Measurements from ENCODE around the gene EIF4H. TPM values are rescaled to one million over a fixed set of nuclear protein-coding genes. Genes with fewer than 3 reads are reported as not detected.

The EIF4H gene
- total RNA-seq, 2 donors from 2014 or later = 175 to 203 TPM

DNA sequence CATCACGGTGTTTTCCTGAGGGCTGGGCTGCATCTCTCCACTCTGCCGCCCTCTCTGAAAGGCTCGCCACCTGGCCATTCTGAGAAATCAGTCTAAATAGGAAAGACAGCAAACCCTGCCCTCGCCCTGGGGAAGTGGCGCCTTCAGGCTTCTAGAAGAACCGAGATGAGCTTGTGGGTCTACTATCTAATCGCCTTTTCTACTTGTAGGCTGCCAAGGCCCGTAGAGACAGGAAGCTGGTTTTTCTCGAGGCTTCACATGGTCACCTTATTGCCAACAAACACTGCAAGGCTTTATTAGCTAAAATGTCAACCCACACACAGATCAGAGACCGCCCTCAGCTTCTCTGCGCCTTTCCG, 57.1 kb downstream of the EIF4H start:
- peaks cover 32% of the 10 kb centered on the region for H3K36me3 ChIP-seq
- H3K4me1 ChIP-seq = no peaks in the 10 kb centered on the region
- no peaks in the 10 kb centered on the region for H3K9me3 ChIP-seq

DNA sequence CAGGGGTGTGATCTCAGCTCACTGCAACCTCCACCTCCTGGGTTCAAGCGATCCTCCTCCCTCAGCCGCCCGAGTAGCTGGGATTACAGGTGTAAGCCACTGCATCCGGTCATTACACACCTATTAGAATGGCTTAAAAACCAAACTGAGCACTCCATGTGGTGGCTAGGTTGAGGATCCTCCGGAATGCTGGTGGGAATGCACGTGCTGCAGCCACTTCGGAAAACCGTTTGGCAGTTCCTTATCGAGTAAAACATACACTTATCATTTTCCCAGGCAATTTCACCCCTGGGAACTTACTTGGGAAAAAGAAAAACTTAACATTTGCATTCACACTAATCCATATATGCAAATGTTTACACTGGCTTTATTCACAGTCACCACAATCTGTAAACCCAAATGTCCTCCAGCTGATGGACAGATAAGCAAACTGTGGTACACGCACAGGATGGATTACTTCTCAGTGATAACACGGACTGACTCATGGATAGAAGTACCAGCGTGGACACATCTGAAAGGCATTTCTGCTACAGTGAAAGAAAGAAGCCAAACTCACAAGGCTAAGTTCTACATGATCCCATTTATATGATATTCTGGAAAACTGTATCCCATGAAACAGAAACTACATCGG, 59.6 kb downstream of the EIF4H start:
- no peak for DNase-seq (ENCODE audit: low spot score)
- Histone ChIP-seq H3K36me3 (peaks cover 53% of the 10 kb centered on the region), H3K4me3 (no peak overlapping the region), H3K4me1 (no peaks in the 10 kb centered on the region), H3K27me3 (no peaks in the 10 kb centered on the region), H3K27ac (no peak overlapping the region), H3K9me3 (no peaks in the 10 kb centered on the region)
- TF ChIP-seq, protein P1, sequence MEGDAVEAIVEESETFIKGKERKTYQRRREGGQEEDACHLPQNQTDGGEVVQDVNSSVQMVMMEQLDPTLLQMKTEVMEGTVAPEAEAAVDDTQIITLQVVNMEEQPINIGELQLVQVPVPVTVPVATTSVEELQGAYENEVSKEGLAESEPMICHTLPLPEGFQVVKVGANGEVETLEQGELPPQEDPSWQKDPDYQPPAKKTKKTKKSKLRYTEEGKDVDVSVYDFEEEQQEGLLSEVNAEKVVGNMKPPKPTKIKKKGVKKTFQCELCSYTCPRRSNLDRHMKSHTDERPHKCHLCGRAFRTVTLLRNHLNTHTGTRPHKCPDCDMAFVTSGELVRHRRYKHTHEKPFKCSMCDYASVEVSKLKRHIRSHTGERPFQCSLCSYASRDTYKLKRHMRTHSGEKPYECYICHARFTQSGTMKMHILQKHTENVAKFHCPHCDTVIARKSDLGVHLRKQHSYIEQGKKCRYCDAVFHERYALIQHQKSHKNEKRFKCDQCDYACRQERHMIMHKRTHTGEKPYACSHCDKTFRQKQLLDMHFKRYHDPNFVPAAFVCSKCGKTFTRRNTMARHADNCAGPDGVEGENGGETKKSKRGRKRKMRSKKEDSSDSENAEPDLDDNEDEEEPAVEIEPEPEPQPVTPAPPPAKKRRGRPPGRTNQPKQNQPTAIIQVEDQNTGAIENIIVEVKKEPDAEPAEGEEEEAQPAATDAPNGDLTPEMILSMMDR (IDR thresholded peaks at IDR 0.05) = no peak

More for the DNA sequence above, 57.1 kb downstream of the EIF4H start:
- Histone ChIP-seq H3K27ac (no peak overlapping the region), H3K27me3 (no peaks in the 10 kb centered on the region), H3K4me3 (no peak overlapping the region)
- TF ChIP-seq, protein P1 (IDR thresholded peaks at IDR 0.05) = no peak
- no peak for DNase-seq (ENCODE audit: low spot score)

DNA sequence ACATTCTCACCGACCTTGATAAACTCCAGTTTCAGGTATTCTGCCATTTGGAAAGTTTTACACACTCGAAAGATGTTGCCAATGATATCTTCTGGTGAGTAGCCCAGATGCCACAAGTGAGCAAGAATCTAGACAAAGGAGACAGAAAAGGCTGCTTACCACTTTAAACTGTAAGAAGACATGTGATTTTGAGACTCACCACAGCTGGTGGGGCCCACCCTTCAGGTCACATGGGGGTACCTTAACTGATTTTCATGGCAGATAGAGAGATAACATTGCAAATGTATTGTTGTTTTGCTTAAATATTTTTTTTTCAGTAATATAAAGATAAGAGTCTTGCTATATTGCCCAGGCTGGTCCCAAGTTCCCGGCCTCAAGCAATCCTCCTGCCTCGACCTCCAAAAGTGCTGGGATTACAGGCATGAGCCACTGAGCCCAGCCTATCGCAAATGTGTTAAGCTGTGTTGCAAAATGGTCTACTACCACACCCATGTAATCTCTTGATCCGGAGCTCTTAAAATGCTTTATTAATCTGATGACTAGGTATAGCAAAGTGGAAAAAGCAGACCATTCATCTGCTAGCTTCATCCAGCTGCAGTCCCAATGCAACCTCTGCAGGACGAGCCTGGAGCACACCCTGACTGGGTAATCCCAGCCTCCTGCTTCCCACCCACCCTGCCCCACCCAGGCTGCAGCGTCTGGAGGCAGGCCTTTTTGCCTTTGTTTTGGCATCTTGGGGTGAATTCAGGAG, 61.5 kb downstream of the EIF4H start:
- H3K36me3 ChIP-seq = peaks cover 66% of the 10 kb centered on the region
- no peak for DNase-seq (ENCODE audit: low spot score)

DNA sequence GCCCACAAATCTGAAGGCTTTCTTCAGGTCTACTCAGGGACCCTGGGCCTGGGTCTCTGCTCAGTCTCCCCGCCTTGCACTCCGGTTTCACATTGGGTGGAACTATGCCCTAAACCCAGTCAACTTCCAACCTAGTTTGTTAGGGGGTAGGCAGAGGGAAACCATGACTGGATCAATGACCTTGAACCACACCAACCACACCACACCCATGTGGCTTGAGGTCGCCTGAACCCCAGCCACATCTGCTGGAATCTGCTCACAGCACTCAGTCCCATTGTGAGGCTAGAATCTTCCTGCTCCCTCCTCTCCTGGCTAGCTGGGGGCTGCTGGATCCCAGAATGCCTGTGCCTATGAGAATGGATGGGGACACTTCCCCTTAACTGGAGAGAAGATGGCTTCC, 62.1 kb downstream of the EIF4H start:
- H3K27ac ChIP-seq = no peak overlapping the region
- no peaks in the 10 kb centered on the region for H3K9me3 ChIP-seq
- H3K36me3 ChIP-seq = peaks cover 69% of the 10 kb centered on the region
- H3K4me1 ChIP-seq = no peaks in the 10 kb centered on the region
- DNase-seq (ENCODE audit: low spot score) = no peak
- no peak overlapping the region for H3K4me3 ChIP-seq
- H3K27me3 ChIP-seq = no peaks in the 10 kb centered on the region
- TF ChIP-seq, protein P1 (IDR thresholded peaks at IDR 0.05) = no peak

More for the DNA sequence above, 61.5 kb downstream of the EIF4H start:
- no peak overlapping the region for H3K27ac ChIP-seq
- no peaks in the 10 kb centered on the region for H3K4me1 ChIP-seq
- TF ChIP-seq, protein P1 (IDR thresholded peaks at IDR 0.05) = no peak
- H3K4me3 ChIP-seq = no peak overlapping the region
- H3K9me3 ChIP-seq = no peaks in the 10 kb centered on the region
- H3K27me3 ChIP-seq = no peaks in the 10 kb centered on the region

DNA sequence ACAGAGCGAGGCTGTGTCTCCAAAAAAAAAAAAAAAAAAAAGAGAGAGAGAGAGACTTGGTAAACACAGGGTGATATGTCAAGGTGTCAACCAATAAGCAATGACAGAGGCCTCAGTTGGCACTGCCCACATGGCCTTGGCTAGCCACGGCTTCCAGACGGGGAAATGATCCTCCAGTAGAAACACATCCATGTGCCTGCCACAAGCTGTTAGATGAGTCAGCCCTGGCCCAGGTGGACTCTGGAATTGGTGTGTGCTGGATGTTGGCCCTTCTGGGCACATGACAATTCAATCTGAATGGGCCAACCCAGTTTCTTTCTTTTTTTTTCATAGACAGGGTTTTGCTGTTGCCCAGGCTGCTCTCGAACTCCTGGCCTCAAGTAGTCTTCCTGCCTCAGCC, 66.3 kb downstream of the EIF4H start:
- no peak for DNase-seq (ENCODE audit: low spot score)
- no peaks in the 10 kb centered on the region for H3K9me3 ChIP-seq
- no peaks in the 10 kb centered on the region for H3K27me3 ChIP-seq
- TF ChIP-seq, protein P1 (IDR thresholded peaks at IDR 0.05) = no peak
- peaks cover 69% of the 10 kb centered on the region for H3K36me3 ChIP-seq
- H3K4me3 ChIP-seq = no peak overlapping the region
- H3K27ac ChIP-seq = no peak overlapping the region
- no peaks in the 10 kb centered on the region for H3K4me1 ChIP-seq
